ENCODE data around the gene GRAMD2A.

DNA sequence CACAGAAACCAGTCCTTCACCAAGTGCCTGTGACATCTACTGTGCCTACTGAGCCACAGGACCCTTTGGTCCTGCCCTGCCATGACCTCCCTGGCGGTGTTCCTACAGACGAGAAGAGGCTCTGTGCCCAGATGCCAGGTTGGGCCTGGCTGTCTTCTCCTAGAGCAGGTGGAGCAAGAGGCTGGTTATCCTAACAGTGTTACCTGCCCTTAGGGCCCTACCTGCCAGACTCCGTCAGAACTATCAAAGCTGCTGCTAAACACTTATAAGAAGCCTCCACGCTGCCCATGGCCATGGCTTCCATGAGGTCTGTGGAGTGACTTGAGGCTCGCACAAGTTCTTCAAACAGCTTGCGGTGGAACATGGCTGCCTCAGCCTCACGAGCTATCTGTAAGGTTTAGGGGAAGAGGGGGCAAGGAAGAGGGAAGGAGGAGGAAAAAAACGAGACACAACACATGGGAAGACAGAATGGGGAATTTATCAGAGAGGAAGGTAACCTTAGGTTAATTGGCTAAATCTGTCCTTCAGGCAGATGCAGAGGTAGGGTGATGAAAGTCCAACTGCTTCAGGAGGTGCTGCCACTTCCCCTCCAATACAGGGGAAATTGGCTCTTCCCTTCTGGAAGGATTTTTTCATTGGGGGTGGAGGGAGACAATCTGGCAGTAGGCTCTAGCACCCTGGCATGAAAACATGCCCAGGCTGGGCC, 5.4 kb upstream of the GRAMD2A start:
- TF ChIP-seq SREBF2 (IDR thresholded peaks at IDR 0.05; ENCODE audit: low read length) (no peak), CTCF (IDR thresholded peaks at IDR 0.05 in 2 of 3, conservative IDR thresholded peaks at IDR 0.05 in 1 of 3; ENCODE audit: control insufficient read depth in 2 of 3, extremely low read depth in 1 of 3, insufficient read depth in 1 of 3, low read depth in 3 of 3, low read length in 3 of 3) (no peak), BACH1 (IDR thresholded peaks at IDR 0.05; ENCODE audit: borderline replicate concordance) (no peak), NFYB (IDR thresholded peaks at IDR 0.05; ENCODE audit: insufficient read depth, low read depth, low read length) (no peak), EZH2 (IDR thresholded peaks at IDR 0.05; ENCODE audit: borderline replicate concordance, control insufficient read depth, low read depth, low read length) (no peak), GABPA (IDR thresholded peaks at IDR 0.05; ENCODE audit: low read depth) (no peak), POLR2A (IDR thresholded peaks at IDR 0.05; ENCODE audit: low read depth, low read length) (no peak), MXI1 (IDR thresholded peaks at IDR 0.05; ENCODE audit: low read depth, low read length) (no peak), CREM (IDR thresholded peaks at IDR 0.05; ENCODE audit: low read depth) (no peak), SIN3A (IDR thresholded peaks at IDR 0.05; ENCODE audit: low read depth, low read length) (no peak), SIX5 (IDR thresholded peaks at IDR 0.05; ENCODE audit: low read depth, low read length, severe bottlenecking) (no peak)
- TF ChIP-seq, protein P1, sequence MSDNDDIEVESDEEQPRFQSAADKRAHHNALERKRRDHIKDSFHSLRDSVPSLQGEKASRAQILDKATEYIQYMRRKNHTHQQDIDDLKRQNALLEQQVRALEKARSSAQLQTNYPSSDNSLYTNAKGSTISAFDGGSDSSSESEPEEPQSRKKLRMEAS (IDR thresholded peaks at IDR 0.05; ENCODE audit: low read depth, low read length): no peak
- TF ChIP-seq, protein P2, sequence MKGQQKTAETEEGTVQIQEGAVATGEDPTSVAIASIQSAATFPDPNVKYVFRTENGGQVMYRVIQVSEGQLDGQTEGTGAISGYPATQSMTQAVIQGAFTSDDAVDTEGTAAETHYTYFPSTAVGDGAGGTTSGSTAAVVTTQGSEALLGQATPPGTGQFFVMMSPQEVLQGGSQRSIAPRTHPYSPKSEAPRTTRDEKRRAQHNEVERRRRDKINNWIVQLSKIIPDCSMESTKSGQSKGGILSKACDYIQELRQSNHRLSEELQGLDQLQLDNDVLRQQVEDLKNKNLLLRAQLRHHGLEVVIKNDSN (IDR thresholded peaks at IDR 0.05; ENCODE audit: borderline replicate concordance, extremely low read length, insufficient read depth, low read depth, low read length): no peak
